ENCODE measurements around the gene NUDT2. TPM values are rescaled to one million over a fixed set of nuclear protein-coding genes. Genes with fewer than 3 reads are reported as not detected.

NUDT2 gene
- total RNA-seq, 1 experiment from 2014 or later: 17.8 TPM

DNA sequence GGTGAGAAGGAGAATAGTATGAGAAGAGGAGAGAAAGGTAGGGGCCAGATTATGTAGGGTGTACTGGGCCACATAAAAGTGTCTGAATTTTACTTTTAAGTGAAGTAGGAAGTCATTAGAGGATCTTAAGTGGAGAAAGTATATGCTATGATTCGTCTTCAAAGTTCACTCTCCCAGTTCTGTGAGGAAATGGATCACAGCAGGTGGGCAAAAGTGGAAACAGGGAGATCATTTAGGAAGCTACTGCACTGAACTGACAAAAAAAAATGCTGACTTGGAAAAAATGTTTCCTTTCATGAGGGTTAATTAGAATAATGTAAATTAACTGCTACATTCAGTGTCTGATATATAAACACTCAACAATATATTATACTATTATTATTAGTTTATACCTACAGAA, 2.7 kb upstream of the NUDT2 start:
- peaks cover 22% of the 10 kb centered on the region for H3K4me1 Mint-ChIP-seq
- TF ChIP-seq, protein P1, sequence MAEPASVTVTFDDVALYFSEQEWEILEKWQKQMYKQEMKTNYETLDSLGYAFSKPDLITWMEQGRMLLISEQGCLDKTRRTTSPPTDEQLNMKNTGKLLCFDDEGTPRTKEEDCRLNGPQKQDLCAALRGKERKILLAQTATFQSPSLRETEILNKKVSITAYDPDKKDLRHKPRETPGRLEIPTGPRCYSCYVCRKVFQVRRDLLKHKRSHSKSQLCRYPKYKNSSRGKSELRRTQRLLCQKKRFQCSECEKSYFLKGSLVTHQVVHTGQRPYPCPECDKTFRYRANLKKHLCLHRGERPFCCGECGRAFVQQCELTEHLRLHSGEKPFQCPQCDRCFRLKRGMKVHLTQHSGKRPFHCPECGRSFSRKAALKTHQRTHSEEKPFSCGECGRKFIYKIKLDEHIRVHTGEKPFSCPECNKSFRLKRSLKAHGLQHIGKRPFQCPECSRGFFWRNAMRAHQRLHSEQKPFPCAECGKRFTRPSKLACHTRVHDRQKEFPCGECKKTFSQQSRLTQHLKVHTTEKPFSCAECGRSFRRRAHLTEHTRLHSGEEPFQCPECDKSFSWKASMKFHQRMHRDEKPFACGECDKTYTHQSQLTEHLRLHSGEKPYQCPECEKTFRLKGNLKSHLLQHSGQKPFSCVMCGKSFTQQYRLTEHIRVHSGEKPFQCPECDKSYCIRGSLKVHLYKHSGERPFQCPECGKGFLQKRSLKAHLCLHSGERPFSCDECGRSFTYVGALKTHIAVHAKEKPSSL (CRISPR knock-in tag; conservative IDR thresholded peaks at IDR 0.05): no peak
- TF ChIP-seq, protein P2, sequence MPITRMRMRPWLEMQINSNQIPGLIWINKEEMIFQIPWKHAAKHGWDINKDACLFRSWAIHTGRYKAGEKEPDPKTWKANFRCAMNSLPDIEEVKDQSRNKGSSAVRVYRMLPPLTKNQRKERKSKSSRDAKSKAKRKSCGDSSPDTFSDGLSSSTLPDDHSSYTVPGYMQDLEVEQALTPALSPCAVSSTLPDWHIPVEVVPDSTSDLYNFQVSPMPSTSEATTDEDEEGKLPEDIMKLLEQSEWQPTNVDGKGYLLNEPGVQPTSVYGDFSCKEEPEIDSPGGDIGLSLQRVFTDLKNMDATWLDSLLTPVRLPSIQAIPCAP (CRISPR knock-in tag; IDR thresholded peaks at IDR 0.05): no peak
- TF ChIP-seq MAX (CRISPR knock-in tag; IDR thresholded peaks at IDR 0.05) (no peak), GRHL2 (CRISPR knock-in tag; IDR thresholded peaks at IDR 0.05; ENCODE audit: insufficient replicate concordance, severe bottlenecking) (no peak), MLX (CRISPR knock-in tag; IDR thresholded peaks at IDR 0.05) (no peak), SMAD3 (CRISPR knock-in tag; IDR thresholded peaks at IDR 0.05; ENCODE audit: borderline replicate concordance) (no peak), PRRX2 (CRISPR knock-in tag; IDR thresholded peaks at IDR 0.05) (no peak), ARID4B (CRISPR knock-in tag; IDR thresholded peaks at IDR 0.05; ENCODE audit: borderline replicate concordance) (no peak), HMGA2 (CRISPR knock-in tag; IDR thresholded peaks at IDR 0.05) (no peak), ZNF281 (CRISPR knock-in tag; IDR thresholded peaks at IDR 0.05) (no peak), ATF3 (CRISPR knock-in tag; conservative IDR thresholded peaks at IDR 0.05) (no peak), MYBL2 (CRISPR knock-in tag; IDR thresholded peaks at IDR 0.05) (no peak), ESRRA (CRISPR knock-in tag; IDR thresholded peaks at IDR 0.05; ENCODE audit: borderline replicate concordance) (no peak), ZNF423 (CRISPR knock-in tag; IDR thresholded peaks at IDR 0.05) (no peak)
- TF ChIP-seq, protein P3, sequence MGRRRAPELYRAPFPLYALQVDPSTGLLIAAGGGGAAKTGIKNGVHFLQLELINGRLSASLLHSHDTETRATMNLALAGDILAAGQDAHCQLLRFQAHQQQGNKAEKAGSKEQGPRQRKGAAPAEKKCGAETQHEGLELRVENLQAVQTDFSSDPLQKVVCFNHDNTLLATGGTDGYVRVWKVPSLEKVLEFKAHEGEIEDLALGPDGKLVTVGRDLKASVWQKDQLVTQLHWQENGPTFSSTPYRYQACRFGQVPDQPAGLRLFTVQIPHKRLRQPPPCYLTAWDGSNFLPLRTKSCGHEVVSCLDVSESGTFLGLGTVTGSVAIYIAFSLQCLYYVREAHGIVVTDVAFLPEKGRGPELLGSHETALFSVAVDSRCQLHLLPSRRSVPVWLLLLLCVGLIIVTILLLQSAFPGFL (CRISPR knock-in tag; IDR thresholded peaks at IDR 0.05; ENCODE audit: borderline replicate concordance): no peak
- TF ChIP-seq, protein P4, sequence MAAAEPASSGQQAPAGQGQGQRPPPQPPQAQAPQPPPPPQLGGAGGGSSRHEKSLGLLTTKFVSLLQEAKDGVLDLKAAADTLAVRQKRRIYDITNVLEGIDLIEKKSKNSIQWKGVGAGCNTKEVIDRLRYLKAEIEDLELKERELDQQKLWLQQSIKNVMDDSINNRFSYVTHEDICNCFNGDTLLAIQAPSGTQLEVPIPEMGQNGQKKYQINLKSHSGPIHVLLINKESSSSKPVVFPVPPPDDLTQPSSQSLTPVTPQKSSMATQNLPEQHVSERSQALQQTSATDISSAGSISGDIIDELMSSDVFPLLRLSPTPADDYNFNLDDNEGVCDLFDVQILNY (CRISPR knock-in tag; IDR thresholded peaks at IDR 0.05): no peak
- TF ChIP-seq, protein P5, sequence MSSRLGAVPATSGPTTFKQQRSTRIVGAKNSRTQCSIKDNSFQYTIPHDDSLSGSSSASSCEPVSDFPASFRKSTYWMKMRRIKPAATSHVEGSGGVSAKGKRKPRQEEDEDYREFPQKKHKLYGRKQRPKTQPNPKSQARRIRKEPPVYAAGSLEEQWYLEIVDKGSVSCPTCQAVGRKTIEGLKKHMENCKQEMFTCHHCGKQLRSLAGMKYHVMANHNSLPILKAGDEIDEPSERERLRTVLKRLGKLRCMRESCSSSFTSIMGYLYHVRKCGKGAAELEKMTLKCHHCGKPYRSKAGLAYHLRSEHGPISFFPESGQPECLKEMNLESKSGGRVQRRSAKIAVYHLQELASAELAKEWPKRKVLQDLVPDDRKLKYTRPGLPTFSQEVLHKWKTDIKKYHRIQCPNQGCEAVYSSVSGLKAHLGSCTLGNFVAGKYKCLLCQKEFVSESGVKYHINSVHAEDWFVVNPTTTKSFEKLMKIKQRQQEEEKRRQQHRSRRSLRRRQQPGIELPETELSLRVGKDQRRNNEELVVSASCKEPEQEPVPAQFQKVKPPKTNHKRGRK (CRISPR knock-in tag; IDR thresholded peaks at IDR 0.05; ENCODE audit: borderline replicate concordance): no peak
- H3K27me3 Mint-ChIP-seq (ENCODE audit: low read depth): no peaks in the 10 kb centered on the region; the same call in 1 of the 2 replicates
- H3K4me3 Mint-ChIP-seq: no peak overlapping the region
- H3K27ac Mint-ChIP-seq: peak overlapping the region; percentile 7; the same call in 1 of the 2 replicates
- POLR2A ChIA-PET: no interaction called here
- H3K36me3 Mint-ChIP-seq: no peaks in the 10 kb centered on the region
- DNase-seq (ENCODE audit: low spot score) (no peak), ATAC-seq (no peak)
- CTCF ChIA-PET: no interaction called here
- H3K9me3 Mint-ChIP-seq: no peaks in the 10 kb centered on the region

Data from WTC11 (cell line).